ENCODE measurements around the gene SIAH1. TPM values are rescaled to one million over a fixed set of nuclear protein-coding genes. Genes with fewer than 3 reads are reported as not detected.
A peak's percentile ranks its signal among the peaks of the same experiment; 100 is the strongest.
"Not testable (repeated sequence)": the region's sequence is repeated elsewhere in the genome, so short reads cannot be mapped to it uniquely, and the experiment has no call there.

SIAH1 gene
- total RNA-seq, 1 experiment from 2014 or later, result 36.7 TPM

GRCh38 chr16:48409839-48410632, 24.8 kb upstream of the SIAH1 start:
- Histone ChIP-seq H3K27me3 (replicated peaks) (no peaks in the 10 kb centered on the region), H3K9me3 (replicated peaks) (no peaks in the 10 kb centered on the region), H3K27ac (no peak overlapping the region), H3K4me3 (no peak overlapping the region), H3K4me1 (replicated peaks) (peaks cover 5% of the 10 kb centered on the region), H3K36me3 (no peaks in the 10 kb centered on the region)
- no peak for DNase-seq (ENCODE audit: low read depth in 1 of 2, low spot score in 2 of 2)

GRCh38 chr16:48408688-48409087, 23.5 kb upstream of the SIAH1 start:
- Histone ChIP-seq H3K4me1 (replicated peaks) (peaks cover 5% of the 10 kb centered on the region), H3K4me3 (no peak overlapping the region), H3K36me3 (no peaks in the 10 kb centered on the region), H3K27me3 (replicated peaks) (no peaks in the 10 kb centered on the region), H3K27ac (no peak overlapping the region), H3K9me3 (replicated peaks) (no peaks in the 10 kb centered on the region)
- peak; percentile 52 to 72 for DNase-seq (ENCODE audit: low read depth in 1 of 2, low spot score in 2 of 2)

DNA sequence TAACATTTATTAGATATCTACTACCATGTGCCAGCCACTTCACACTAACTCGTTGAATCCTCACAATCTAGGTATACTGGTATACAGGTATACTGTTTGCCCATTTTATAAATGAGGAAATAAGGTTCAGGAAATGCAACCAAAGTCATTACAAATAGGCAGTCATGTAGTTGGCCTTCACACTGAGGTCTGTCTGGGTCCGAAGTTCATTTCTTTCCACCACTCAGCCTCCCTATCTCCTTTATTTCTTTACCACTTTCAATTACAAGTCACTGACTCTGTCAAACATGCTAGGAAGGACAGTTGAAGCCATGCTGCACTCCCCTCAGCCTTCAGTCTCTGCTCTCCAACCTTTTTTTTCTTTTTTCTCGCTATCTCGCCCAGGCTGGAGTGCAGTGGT, 20.7 kb upstream of the SIAH1 start:
- DNase-seq (ENCODE audit: low read depth in 1 of 2, low spot score in 2 of 2), result no peak
- H3K36me3 ChIP-seq, result no peaks in the 10 kb centered on the region

DNA sequence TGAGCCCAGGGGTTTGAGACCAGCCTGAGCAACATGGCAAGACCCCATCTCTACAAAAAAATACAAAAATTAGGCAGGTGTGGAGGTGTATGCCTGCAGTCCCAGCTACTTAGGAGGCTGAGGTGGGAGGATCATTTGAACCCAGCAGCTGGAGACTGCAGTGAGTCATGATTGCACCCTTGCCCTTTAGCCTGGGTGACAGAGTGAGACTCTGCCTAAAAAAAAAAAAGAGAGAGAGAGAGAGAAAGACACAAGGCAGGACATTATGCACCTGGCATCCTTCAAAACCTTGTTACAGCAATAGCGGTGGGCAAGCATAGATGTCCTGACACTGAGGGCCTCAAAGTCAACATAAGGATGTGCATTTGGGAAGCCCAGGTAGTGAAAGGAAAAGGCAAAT, 19.9 kb upstream of the SIAH1 start:
- DNase-seq (ENCODE audit: low read depth in 1 of 2, low spot score in 2 of 2), result no peak
- peaks cover 5% of the 10 kb centered on the region for H3K4me1 ChIP-seq (replicated peaks)

More for the DNA sequence above, 20.7 kb upstream of the SIAH1 start:
- Histone ChIP-seq H3K27ac (no peak overlapping the region), H3K4me1 (replicated peaks) (peaks cover 5% of the 10 kb centered on the region), H3K4me3 (no peak overlapping the region), H3K27me3 (replicated peaks) (no peaks in the 10 kb centered on the region), H3K9me3 (replicated peaks) (no peaks in the 10 kb centered on the region)

DNA sequence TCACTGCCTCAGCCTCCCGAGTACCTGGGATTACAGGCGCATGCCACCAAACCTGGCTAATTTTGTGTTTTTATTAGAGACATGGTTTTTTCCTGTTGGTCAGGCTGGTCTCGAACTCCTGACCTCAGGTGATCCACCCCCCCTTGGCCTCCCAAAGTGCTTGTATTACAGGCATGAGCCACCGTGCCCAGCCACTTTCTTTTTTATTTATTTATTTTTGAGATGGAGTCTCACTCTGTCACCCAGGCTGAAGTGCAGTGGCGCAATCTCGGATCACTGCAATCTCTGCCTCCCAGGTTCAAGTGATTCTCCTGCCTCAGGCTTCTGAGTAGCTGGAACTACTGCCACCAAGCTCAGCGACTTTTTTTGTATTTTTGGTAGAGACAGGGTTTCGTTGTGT, 17.3 kb upstream of the SIAH1 start:
- not testable (repeated sequence) for DNase-seq (ENCODE audit: low read depth in 1 of 2, low spot score in 2 of 2); H3K9me3 ChIP-seq (replicated peaks); H3K36me3 ChIP-seq; H3K27ac ChIP-seq; H3K4me1 ChIP-seq (replicated peaks); H3K4me3 ChIP-seq; H3K27me3 ChIP-seq (replicated peaks)

More for the DNA sequence above, 19.9 kb upstream of the SIAH1 start:
- H3K27me3 ChIP-seq (replicated peaks), result no peaks in the 10 kb centered on the region
- no peak overlapping the region for H3K27ac ChIP-seq
- H3K36me3 ChIP-seq, result no peaks in the 10 kb centered on the region
- no peaks in the 10 kb centered on the region for H3K9me3 ChIP-seq (replicated peaks)
- no peak overlapping the region for H3K4me3 ChIP-seq

- no peak overlapping the region for H3K27ac ChIP-seq
- DNase-seq (ENCODE audit: low read depth in 1 of 2, low spot score in 2 of 2), result no peak
- no peaks in the 10 kb centered on the region for H3K27me3 ChIP-seq (replicated peaks)
- no peaks in the 10 kb centered on the region for H3K36me3 ChIP-seq
- H3K4me3 ChIP-seq, result no peak overlapping the region
- H3K4me1 ChIP-seq (replicated peaks), result no peaks in the 10 kb centered on the region
- H3K9me3 ChIP-seq (replicated peaks), result no peaks in the 10 kb centered on the region
These were observed 10.2 kb upstream of the SIAH1 start for GRCh38 chr16:48395375-48395774.

DNA sequence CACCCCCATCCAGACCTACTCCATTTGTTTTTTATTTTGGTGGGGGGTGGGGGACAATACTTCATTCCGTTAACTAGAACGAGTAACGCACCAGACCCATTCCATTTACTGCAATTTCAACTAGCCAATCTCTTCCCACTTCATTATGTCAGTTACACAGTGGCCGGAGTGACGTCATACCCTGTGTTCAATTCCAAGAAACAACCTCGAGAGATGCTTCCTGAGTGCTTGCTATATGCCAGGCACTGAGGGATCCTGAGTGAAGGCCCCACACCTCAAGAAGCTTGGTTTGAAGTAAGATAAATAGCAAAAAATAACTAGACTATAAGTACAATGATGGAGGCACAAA, 9.1 kb upstream of the SIAH1 start:
- DNase-seq (ENCODE audit: low read depth in 1 of 2, low spot score in 2 of 2), result no peak

DNA sequence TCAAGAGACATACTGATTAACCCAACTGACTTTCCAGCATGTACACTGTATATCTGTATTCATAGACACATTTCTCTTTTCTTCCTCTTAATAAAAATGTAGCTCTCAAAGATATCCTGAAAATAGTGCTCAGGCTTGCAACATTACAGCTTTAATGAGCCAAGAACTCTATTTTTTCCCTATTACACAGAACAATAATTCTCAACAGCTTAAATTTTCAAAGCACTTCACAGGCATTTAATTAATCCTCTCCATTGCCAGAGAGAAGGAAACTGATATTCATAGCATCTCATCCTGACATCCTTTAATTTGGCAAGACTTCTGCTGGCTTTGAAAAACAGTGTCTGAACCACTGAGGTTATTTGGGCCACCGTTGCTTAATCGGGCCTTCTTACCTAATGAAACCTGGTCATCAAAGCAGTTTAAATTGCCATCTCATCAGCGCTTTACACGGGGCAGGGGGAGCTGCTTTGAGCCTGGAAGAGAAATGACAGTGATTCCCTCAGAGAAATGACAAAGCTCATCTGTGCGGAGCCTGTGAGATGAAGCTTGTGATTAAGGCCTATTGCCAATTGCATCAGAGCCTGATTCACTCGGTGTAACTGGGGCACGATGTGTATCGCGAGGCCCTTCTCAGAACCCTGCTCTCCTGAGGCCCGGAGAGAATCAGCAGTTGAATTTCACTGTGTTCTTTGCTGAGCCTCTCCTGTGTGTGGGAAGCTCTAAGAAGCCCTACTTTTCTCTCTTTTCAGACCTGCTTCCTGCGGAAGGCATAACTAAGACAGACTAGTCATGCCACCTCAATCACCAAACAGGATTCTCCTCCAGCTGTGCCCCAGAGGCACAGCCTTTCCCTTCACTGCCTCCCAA, 8.5 kb upstream of the SIAH1 start:
- DNase-seq (ENCODE audit: low read depth in 1 of 2, low spot score in 2 of 2), result no peak

More for the DNA sequence above, 9.1 kb upstream of the SIAH1 start:
- Histone ChIP-seq H3K4me3 (no peak overlapping the region), H3K36me3 (no peaks in the 10 kb centered on the region), H3K27ac (no peak overlapping the region), H3K4me1 (replicated peaks) (no peaks in the 10 kb centered on the region), H3K27me3 (replicated peaks) (no peaks in the 10 kb centered on the region), H3K9me3 (replicated peaks) (no peaks in the 10 kb centered on the region)

GRCh38 chr16:48392407-48392806, 7.2 kb upstream of the SIAH1 start:
- no peak for DNase-seq (ENCODE audit: low read depth in 1 of 2, low spot score in 2 of 2)
- Histone ChIP-seq H3K4me1 (replicated peaks) (no peaks in the 10 kb centered on the region), H3K27me3 (replicated peaks) (no peaks in the 10 kb centered on the region), H3K4me3 (no peak overlapping the region), H3K27ac (no peak overlapping the region), H3K9me3 (replicated peaks) (no peaks in the 10 kb centered on the region), H3K36me3 (no peaks in the 10 kb centered on the region)

More for the DNA sequence above, 8.5 kb upstream of the SIAH1 start:
- Histone ChIP-seq H3K9me3 (replicated peaks) (no peaks in the 10 kb centered on the region), H3K27ac (no peak overlapping the region), H3K4me1 (replicated peaks) (no peaks in the 10 kb centered on the region), H3K4me3 (no peak overlapping the region), H3K27me3 (replicated peaks) (no peaks in the 10 kb centered on the region), H3K36me3 (no peaks in the 10 kb centered on the region)

GRCh38 chr16:48386559-48387312, 1.5 kb upstream of the SIAH1 start:
- DNase-seq (ENCODE audit: low read depth in 1 of 2, low spot score in 2 of 2), result no peak
- Histone ChIP-seq H3K9me3 (replicated peaks) (peaks cover 5% of the 10 kb centered on the region; the same call in 1 of the 2 replicates), H3K27ac (no peak overlapping the region), H3K4me1 (replicated peaks) (peaks cover 15% of the 10 kb centered on the region; the same call in 1 of the 2 replicates), H3K36me3 (peaks cover 9% of the 10 kb centered on the region), H3K27me3 (replicated peaks) (no peaks in the 10 kb centered on the region), H3K4me3 (no peak overlapping the region)

GRCh38 chr16:48384520-48385252, 527 bp downstream of the SIAH1 start:
- Histone ChIP-seq H3K9me3 (replicated peaks) (peaks cover 5% of the 10 kb centered on the region; the same call in 1 of the 2 replicates), H3K36me3 (peaks cover 14% of the 10 kb centered on the region), H3K27me3 (replicated peaks) (no peaks in the 10 kb centered on the region), H3K4me3 (peak overlapping the region; percentile 100), H3K27ac (peak overlapping the region; percentile 100), H3K4me1 (replicated peaks) (peaks cover 20% of the 10 kb centered on the region)
- peak in 1 of 2 experiments; percentile 57 for DNase-seq (ENCODE audit: low read depth in 1 of 2, low spot score in 2 of 2)

GRCh38 chr16:48383877-48384519, 1.2 kb downstream of the SIAH1 start:
- H3K4me1 ChIP-seq (replicated peaks), result peaks cover 20% of the 10 kb centered on the region
- H3K27ac ChIP-seq, result peak overlapping the region; percentile 44
- peak in 1 of 2 experiments; percentile 53 for DNase-seq (ENCODE audit: low read depth in 1 of 2, low spot score in 2 of 2)
- peaks cover 5% of the 10 kb centered on the region; the same call in 1 of the 2 replicates for H3K9me3 ChIP-seq (replicated peaks)
- peak overlapping the region; percentile 100 for H3K4me3 ChIP-seq
- no peaks in the 10 kb centered on the region for H3K27me3 ChIP-seq (replicated peaks)
- H3K36me3 ChIP-seq, result peaks cover 14% of the 10 kb centered on the region
